Renal cortex interstitium (tissue), 15 donors: ENCODE data around the gene PIGR. TPM values are rescaled to one million over a fixed set of nuclear protein-coding genes. Genes with fewer than 3 reads are reported as not detected.

Experiments used
- DNase-seq, 11 donors: peaks; one replicate each; pipeline ENCODE4 v3.0.0-alpha.2; 2013; ENCODE audit warnings: low read depth in 9 of 11, low spot score in 4 of 11; ENCODE audit errors: extremely low read depth in 1 of 11
- long read RNA-seq, 16 experiments: transcript quantifications; one replicate each; lab custom pipeline, GENCODE V29; 2026
- polyA plus RNA-seq, 3 donors: library from polyadenylated mRNA; unstranded; fragments of 120-200 nt; gene quantifications; one replicate each; pipeline ENCODE4 v1.2.1, GENCODE V29; 2013; ENCODE audit not compliant: insufficient read length in 3 of 3

The PIGR gene
- polyA plus RNA-seq, result 1 to 10 TPM in 2 of 3 donors, under 1 TPM in 1; 0.85 to 1.9 (median 1.6) TPM
- long read RNA-seq, donor 1, result 0 reads
- long read RNA-seq, donor 2, result 0 reads
- long read RNA-seq, donor 3, result 0 reads
- long read RNA-seq, donor 4, result 0 reads
- long read RNA-seq, donor 5, result 0 reads
- long read RNA-seq, donor 6, result 0 reads
- long read RNA-seq, donor 7, result 0 reads
- long read RNA-seq, donor 8, result 0 reads
- long read RNA-seq, donor 9, result 0 reads
- long read RNA-seq, donor 10, result 0 reads
- long read RNA-seq, donor 11, result 0 reads
- long read RNA-seq, donor 12, result 0 reads
- long read RNA-seq, donor 13, result 0 reads
- long read RNA-seq, donor 14, result 0 reads
- long read RNA-seq, donor 15, result 0 reads
- long read RNA-seq, donor 16, result 0 reads

GRCh38 chr1:206946261-206946660 lies at the start of gene PIGR:
PIGR (minus strand) TSS chr1:206946466; CDS start chr1:206940531, 5,935 bp downstream.
- DNase-seq, result no peak

- DNase-seq, result peak in 7 of 11 donors; percentile 17 to 70 (median 48)
Observed at GRCh38 chr1:206992790-206993189, 46.5 kb upstream of the PIGR start.

GRCh38 chr1:206987873-206988272 lies 41.6 kb upstream of the PIGR start:
- no peak for DNase-seq

- DNase-seq, result no peak
Observed at GRCh38 chr1:206986885-206987284, 40.6 kb upstream of the PIGR start.

- no peak for DNase-seq
Observed at GRCh38 chr1:206986402-206986801, 40.1 kb upstream of the PIGR start.

- no peak for DNase-seq
Observed at GRCh38 chr1:206985162-206985749, 39.0 kb upstream of the PIGR start.

- DNase-seq, result peak in 6 of 11 donors; percentile 30 to 52 (median 36)
Observed at GRCh38 chr1:206982216-206982615, 36.0 kb upstream of the PIGR start.

GRCh38 chr1:206979379-206980043 lies 33.2 kb upstream of the PIGR start:
- no peak for DNase-seq

GRCh38 chr1:206978259-206978658 lies 32.0 kb upstream of the PIGR start:
- DNase-seq, result no peak

GRCh38 chr1:206975306-206975705 lies 29.0 kb upstream of the PIGR start:
- no peak for DNase-seq

GRCh38 chr1:206974140-206974539 lies 27.9 kb upstream of the PIGR start:
- no peak for DNase-seq

GRCh38 chr1:206972728-206973127 lies 26.5 kb upstream of the PIGR start:
- no peak for DNase-seq

- no peak for DNase-seq
Observed at GRCh38 chr1:206971029-206971655, 24.9 kb upstream of the PIGR start.

- no peak for DNase-seq
Observed at GRCh38 chr1:206970446-206970845, 24.2 kb upstream of the PIGR start, which contains the start of gene FCAMR. FCAMR (minus strand) TSS chr1:206970460; CDS start chr1:206970125, 335 bp downstream.

GRCh38 chr1:206969090-206969489 lies 22.8 kb upstream of the PIGR start:
- no peak for DNase-seq

GRCh38 chr1:206967096-206967849 lies 21.0 kb upstream of the PIGR start:
- no peak for DNase-seq

GRCh38 chr1:206965781-206966180 lies 19.5 kb upstream of the PIGR start:
- DNase-seq, result no peak

- DNase-seq, result no peak
Observed at GRCh38 chr1:206963740-206964139, 17.5 kb upstream of the PIGR start.

GRCh38 chr1:206963119-206963712 lies 16.9 kb upstream of the PIGR start:
- no peak for DNase-seq
